ENCODE results near the gene ICAM1. TPM values are rescaled to one million over a fixed set of nuclear protein-coding genes. Genes with fewer than 3 reads are reported as not detected.

The ICAM1 gene
- total RNA-seq, 1 donor from 2014 or later, result 3.3 TPM

DNA sequence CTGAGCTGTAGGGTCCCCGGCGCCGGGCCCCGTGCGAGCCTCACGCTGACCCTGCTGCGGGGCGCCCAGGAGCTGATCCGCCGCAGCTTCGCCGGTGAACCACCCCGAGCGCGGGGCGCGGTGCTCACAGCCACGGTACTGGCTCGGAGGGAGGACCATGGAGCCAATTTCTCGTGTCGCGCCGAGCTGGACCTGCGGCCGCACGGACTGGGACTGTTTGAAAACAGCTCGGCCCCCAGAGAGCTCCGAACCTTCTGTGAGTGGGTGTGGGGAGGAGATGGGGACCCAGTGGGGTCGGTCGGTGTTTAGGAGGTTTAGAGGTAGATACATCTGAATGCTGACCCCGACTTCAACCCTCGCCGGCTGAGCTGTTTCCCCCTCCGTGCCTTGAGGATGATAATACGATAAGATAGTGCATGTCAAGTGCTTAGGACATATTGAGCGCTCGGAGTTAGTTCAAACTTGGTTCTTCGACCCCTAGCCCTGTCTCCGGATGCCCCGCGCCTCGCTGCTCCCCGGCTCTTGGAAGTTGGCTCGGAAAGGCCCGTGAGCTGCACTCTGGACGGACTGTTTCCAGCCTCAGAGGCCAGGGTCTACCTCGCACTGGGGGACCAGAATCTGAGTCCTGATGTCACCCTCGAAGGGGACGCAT, 20.8 kb downstream of the ICAM1 start:
- Mint-ChIP-seq H3K4me1 (ENCODE audit: unreplicated experiment) (peaks cover 26% of the 10 kb centered on the region), H3K27me3 (peaks cover 99% of the 10 kb centered on the region), H3K36me3 (no peaks in the 10 kb centered on the region), H3K9me3 (no peaks in the 10 kb centered on the region), H3K4me3 (peak overlapping the region; percentile 87), H3K27ac (peak overlapping the region; percentile 43)
- no peak for TF ChIP-seq CTCF (conservative IDR thresholded peaks at IDR 0.05)
- DNase-seq (ENCODE audit: extremely low spot score, unreplicated experiment), result no peak

- Mint-ChIP-seq H3K27ac (peak overlapping the region; percentile 43), H3K27me3 (peaks cover 96% of the 10 kb centered on the region), H3K4me3 (peak overlapping the region; percentile 87), H3K4me1 (ENCODE audit: unreplicated experiment) (peaks cover 26% of the 10 kb centered on the region), H3K9me3 (no peaks in the 10 kb centered on the region), H3K36me3 (no peaks in the 10 kb centered on the region)
- no peak for TF ChIP-seq CTCF (conservative IDR thresholded peaks at IDR 0.05)
- peak; percentile 89 for DNase-seq (ENCODE audit: extremely low spot score, unreplicated experiment)
These were observed 21.4 kb downstream of the ICAM1 start for GRCh38 chr19:10292206-10292788.

DNA sequence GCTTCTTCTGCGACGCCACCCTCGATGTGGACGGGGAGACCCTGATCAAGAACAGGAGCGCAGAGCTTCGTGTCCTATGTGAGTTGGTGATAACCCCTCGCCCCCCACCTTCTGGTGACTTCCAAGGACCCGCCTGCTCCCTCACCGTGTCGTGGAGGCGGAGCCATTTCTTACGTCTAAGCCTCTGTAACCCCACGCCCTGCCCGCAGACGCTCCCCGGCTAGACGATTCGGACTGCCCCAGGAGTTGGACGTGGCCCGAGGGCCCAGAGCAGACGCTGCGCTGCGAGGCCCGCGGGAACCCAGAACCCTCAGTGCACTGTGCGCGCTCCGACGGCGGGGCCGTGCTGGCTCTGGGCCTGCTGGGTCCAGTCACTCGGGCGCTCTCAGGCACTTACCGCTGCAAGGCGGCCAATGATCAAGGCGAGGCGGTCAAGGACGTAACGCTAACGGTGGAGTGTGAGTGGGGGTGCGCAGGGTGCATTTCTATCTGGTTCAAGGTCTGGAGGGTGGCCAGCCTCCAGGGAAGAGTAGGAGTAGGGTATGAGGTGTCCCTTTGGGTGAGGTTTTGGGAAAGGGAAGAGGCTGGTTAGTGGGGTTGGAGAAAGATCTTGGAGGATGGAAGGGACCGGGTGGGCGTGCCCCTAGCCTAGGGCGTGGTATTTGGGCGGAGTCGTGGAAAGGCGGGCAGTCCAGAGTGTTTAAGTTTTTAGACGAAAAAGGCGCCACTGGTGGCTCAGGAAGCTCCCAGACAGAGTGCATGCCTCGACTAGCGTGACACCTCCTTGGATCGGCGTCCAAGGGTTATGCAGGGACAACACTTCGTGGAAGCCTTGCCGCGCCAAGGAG, 22.1 kb downstream of the ICAM1 start:
- Mint-ChIP-seq H3K4me1 (ENCODE audit: unreplicated experiment) (peaks cover 26% of the 10 kb centered on the region), H3K4me3 (peak overlapping the region; percentile 87), H3K27ac (peak overlapping the region; percentile 66), H3K9me3 (no peaks in the 10 kb centered on the region), H3K36me3 (no peaks in the 10 kb centered on the region), H3K27me3 (peaks cover 94% of the 10 kb centered on the region)
- no peak for TF ChIP-seq CTCF (conservative IDR thresholded peaks at IDR 0.05)
- no peak for DNase-seq (ENCODE audit: extremely low spot score, unreplicated experiment)

- Mint-ChIP-seq H3K36me3 (no peaks in the 10 kb centered on the region), H3K27me3 (peaks cover 86% of the 10 kb centered on the region), H3K27ac (peak overlapping the region; percentile 66), H3K4me3 (no peak overlapping the region), H3K4me1 (ENCODE audit: unreplicated experiment) (peaks cover 22% of the 10 kb centered on the region), H3K9me3 (no peaks in the 10 kb centered on the region)
- DNase-seq (ENCODE audit: extremely low spot score, unreplicated experiment), result no peak
- no peak for TF ChIP-seq CTCF (conservative IDR thresholded peaks at IDR 0.05)
These were observed 22.9 kb downstream of the ICAM1 start for GRCh38 chr19:10293637-10294367.

DNA sequence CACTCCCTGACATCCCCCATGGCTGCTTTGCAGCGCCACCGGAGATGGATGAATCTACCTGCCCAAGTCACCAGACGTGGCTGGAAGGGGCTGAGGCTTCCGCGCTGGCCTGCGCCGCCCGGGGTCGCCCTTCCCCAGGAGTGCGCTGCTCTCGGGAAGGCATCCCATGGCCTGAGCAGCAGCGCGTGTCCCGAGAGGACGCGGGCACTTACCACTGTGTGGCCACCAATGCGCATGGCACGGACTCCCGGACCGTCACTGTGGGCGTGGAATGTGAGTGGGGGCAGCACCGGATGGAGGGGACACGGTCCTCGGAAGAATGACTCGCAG, 23.4 kb downstream of the ICAM1 start:
- no peaks in the 10 kb centered on the region for H3K9me3 Mint-ChIP-seq
- H3K27me3 Mint-ChIP-seq, result peaks cover 82% of the 10 kb centered on the region
- no peak overlapping the region for H3K4me3 Mint-ChIP-seq
- H3K36me3 Mint-ChIP-seq, result no peaks in the 10 kb centered on the region
- no peak overlapping the region for H3K27ac Mint-ChIP-seq
- H3K4me1 Mint-ChIP-seq (ENCODE audit: unreplicated experiment), result peaks cover 21% of the 10 kb centered on the region
- DNase-seq (ENCODE audit: extremely low spot score, unreplicated experiment), result no peak
- no peak for TF ChIP-seq CTCF (conservative IDR thresholded peaks at IDR 0.05)

All from type B pancreatic cell (in vitro differentiated cells).